Measurements from ENCODE around the gene HSPH1. TPM values are rescaled to one million over a fixed set of nuclear protein-coding genes. Genes with fewer than 3 reads are reported as not detected.

HSPH1 gene
- polyA plus RNA-seq, 1 donor from 2014 or later, result 112 TPM

DNA sequence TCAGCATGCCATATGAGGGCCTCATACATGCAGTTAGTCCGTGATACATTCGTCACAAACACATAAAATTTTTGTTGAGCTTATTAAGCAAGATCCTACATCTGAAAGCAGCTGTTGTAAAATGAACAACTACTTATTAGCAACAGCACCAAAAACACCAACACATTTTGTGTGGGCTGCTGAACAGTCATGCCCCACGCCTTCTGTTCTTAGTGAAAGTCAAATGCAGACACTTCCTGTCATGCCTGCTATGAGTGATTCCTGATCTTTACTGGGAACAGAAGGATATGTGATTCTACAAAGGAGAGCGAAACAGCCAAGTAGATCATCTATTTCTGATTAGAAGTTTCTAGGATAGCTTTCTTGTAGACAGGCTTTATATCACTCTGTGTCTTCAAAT lies 33.9 kb upstream of the HSPH1 start:
- Histone ChIP-seq H4K20me1 (ENCODE audit: insufficient read depth) (no peaks in the 10 kb centered on the region), H3K4me3 (ENCODE audit: low read length) (no peak overlapping the region), H3K27me3 (ENCODE audit: insufficient read depth, low read depth, low read length) (no peaks in the 10 kb centered on the region), H3F3A (ENCODE audit: insufficient read depth, low read length, poor library complexity, severe bottlenecking) (no peaks in the 10 kb centered on the region), H3K9me3 (ENCODE audit: low read length) (no peaks in the 10 kb centered on the region), H3K36me3 (ENCODE audit: insufficient read depth, low read length) (no peaks in the 10 kb centered on the region), H3K27ac (ENCODE audit: low read length) (no peak overlapping the region), H3K4me2 (ENCODE audit: low read length) (no peak overlapping the region), H3K9me2 (ENCODE audit: insufficient read depth, low read length) (no peaks in the 10 kb centered on the region), H3K9ac (ENCODE audit: low read length) (no peak overlapping the region), H3K79me2 (replicated peaks; ENCODE audit: insufficient read depth, low read length) (no peaks in the 10 kb centered on the region), H2AFZ (ENCODE audit: low read depth, low read length) (no peak overlapping the region)
- TF ChIP-seq RAD21 (conservative IDR thresholded peaks at IDR 0.05) (no peak), SMC3 (conservative IDR thresholded peaks at IDR 0.05; ENCODE audit: poor library complexity) (no peak), REST (IDR thresholded peaks at IDR 0.05; ENCODE audit: borderline replicate concordance) (no peak), POLR2AphosphoS5 (IDR thresholded peaks at IDR 0.05) (no peak), TAF1 (IDR thresholded peaks at IDR 0.05; ENCODE audit: low read depth) (no peak), EZH2 (IDR thresholded peaks at IDR 0.05; ENCODE audit: borderline replicate concordance, insufficient read depth, low read length, poor library complexity, severe bottlenecking) (no peak), EP300 (conservative IDR thresholded peaks at IDR 0.05; ENCODE audit: poor library complexity, severe bottlenecking) (no peak), MXI1 (conservative IDR thresholded peaks at IDR 0.05; ENCODE audit: poor library complexity, severe bottlenecking) (no peak)
- TF ChIP-seq, protein P1, sequence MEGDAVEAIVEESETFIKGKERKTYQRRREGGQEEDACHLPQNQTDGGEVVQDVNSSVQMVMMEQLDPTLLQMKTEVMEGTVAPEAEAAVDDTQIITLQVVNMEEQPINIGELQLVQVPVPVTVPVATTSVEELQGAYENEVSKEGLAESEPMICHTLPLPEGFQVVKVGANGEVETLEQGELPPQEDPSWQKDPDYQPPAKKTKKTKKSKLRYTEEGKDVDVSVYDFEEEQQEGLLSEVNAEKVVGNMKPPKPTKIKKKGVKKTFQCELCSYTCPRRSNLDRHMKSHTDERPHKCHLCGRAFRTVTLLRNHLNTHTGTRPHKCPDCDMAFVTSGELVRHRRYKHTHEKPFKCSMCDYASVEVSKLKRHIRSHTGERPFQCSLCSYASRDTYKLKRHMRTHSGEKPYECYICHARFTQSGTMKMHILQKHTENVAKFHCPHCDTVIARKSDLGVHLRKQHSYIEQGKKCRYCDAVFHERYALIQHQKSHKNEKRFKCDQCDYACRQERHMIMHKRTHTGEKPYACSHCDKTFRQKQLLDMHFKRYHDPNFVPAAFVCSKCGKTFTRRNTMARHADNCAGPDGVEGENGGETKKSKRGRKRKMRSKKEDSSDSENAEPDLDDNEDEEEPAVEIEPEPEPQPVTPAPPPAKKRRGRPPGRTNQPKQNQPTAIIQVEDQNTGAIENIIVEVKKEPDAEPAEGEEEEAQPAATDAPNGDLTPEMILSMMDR (IDR thresholded peaks at IDR 0.05; ENCODE audit: poor library complexity, severe bottlenecking), result no peak

GRCh38 chr13:31192306-31192705 lies 30.6 kb upstream of the HSPH1 start:
- Histone ChIP-seq H3K9me2 (ENCODE audit: insufficient read depth, low read length) (no peaks in the 10 kb centered on the region), H3K9ac (ENCODE audit: low read length) (no peak overlapping the region), H4K20me1 (ENCODE audit: insufficient read depth) (no peaks in the 10 kb centered on the region), H3K4me3 (ENCODE audit: low read length) (no peak overlapping the region), H3K79me2 (replicated peaks; ENCODE audit: insufficient read depth, low read length) (no peaks in the 10 kb centered on the region), H3F3A (ENCODE audit: insufficient read depth, low read length, poor library complexity, severe bottlenecking) (no peaks in the 10 kb centered on the region), H3K4me2 (ENCODE audit: low read length) (no peak overlapping the region), H3K9me3 (ENCODE audit: low read length) (no peaks in the 10 kb centered on the region), H2AFZ (ENCODE audit: low read depth, low read length) (no peak overlapping the region), H3K27ac (ENCODE audit: low read length) (no peak overlapping the region), H3K36me3 (ENCODE audit: insufficient read depth, low read length) (no peaks in the 10 kb centered on the region), H3K27me3 (ENCODE audit: insufficient read depth, low read depth, low read length) (no peaks in the 10 kb centered on the region)
- TF ChIP-seq RAD21 (conservative IDR thresholded peaks at IDR 0.05) (no peak), SMC3 (conservative IDR thresholded peaks at IDR 0.05; ENCODE audit: poor library complexity) (no peak), MXI1 (conservative IDR thresholded peaks at IDR 0.05; ENCODE audit: poor library complexity, severe bottlenecking) (no peak), REST (IDR thresholded peaks at IDR 0.05; ENCODE audit: borderline replicate concordance) (no peak)

Data from neural cell (in vitro differentiated cells).